HG03139 (cell line): ENCODE measurements around the gene TULP4.
"Not testable (repeated sequence)": the region's sequence is repeated elsewhere in the genome, so short reads cannot be mapped to it uniquely, and the experiment has no call there.

Experiments
- ATAC-seq: cut with Tn5 transposase; IDR thresholded peaks from one replicate; pipeline ENCODE4 v1.9.1; 2021; ENCODE audit not compliant: unreplicated experiment

The TULP4 gene

DNA sequence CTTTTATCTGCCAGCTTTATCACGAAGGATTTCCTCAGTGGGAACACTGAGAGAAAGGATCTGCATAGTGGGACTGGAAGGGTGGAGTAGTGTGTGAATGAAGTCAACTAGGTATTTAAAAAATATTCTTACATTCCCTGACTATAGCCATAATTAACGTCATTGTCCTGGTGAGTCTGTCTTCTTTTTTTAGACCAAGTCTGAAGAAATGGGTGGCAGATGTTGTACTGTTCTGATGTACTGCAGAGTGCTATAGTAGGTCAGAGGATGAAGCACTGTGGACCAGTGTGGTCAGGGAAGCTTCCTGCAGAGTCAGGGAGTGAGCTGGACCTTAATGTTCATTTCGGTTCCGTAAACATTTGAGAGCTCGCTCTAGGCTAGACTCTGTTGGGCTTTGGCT, 11.9 kb downstream of the TULP4 start:
- no peak for ATAC-seq

GRCh38 chr6:158327211-158327610, 14.9 kb downstream of the TULP4 start:
- no peak for ATAC-seq

- ATAC-seq = no peak
Observed at GRCh38 chr6:158328952-158329351, 16.7 kb downstream of the TULP4 start.

DNA sequence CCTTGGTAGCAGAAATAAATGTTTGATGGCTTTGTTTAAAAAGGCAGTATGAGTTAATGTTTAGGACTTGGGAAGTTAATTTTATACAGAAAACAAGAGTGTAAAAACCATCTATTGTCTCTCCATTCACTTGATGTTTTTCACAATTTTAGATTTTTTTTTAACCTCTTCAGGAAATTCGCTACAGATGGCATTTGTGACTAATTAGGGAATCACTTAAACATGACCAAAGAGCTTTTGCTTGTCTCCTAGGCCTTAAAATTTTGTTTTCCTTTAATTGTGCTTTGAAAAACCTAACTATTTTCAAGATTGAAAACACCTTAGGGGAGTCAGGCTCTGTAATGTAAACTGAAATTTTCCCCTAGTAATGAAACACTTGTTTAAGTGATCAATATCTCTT, 17.3 kb downstream of the TULP4 start:
- no peak for ATAC-seq

- no peak for ATAC-seq
Observed at GRCh38 chr6:158330016-158330415, 17.8 kb downstream of the TULP4 start.

DNA sequence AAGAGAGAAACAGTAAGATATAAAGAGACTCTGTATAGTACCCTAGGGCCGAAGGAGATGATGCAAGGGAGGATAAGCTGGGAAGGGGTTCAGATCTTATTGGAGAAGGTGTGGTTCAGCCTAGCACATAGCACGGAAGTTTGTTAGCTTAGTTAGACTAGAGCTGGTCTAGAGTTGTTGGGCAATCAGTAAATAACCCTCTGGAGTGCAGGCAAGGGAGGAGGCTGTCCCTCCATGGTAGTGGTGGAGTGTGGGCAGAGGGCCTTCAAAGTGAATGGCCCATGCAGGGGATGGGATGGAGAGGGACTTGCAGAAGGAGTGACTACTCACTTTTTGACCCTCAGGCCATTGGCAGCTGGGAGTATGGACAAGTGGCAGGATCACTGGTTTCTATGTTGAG, 20.0 kb downstream of the TULP4 start:
- ATAC-seq = no peak

GRCh38 chr6:158333094-158333493, 20.8 kb downstream of the TULP4 start:
- no peak for ATAC-seq

DNA sequence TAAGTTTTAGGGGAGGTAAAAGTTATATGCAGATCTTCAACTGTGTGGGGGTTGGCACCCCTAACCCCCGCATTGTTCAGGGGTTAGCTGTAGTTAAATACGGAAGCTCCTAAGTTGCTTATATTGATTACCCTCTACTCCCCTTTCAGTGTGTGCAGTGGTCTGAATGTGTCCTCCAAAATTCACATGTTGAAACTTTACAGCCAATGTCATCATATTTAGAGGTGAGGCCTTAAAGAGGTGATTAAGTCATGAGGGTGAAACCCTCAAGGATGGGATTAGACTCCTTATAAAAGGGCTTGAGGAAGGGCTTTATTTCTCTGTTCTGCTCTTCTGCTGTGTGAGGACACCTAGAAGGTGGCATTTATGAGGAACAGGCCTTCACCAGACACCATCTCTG, 22.3 kb downstream of the TULP4 start:
- ATAC-seq = no peak

DNA sequence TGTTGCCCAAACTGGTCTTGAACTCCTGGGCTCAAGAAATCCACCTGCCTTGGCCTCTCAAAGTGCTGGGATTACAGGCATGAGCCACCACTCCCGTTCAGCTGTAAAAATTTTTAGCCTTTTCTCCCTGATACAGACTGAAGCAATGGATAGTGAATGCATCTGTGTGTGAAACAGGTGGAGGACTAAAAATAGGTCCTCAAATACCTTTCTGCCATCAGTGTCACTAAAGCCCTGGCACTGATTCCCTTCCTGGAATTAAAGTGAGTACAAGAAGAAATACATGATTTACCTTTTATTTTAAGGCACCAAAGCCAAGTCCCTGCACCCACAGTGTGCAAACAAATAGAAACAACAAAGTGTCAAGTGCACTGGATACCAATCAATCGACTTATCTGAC, 25.1 kb downstream of the TULP4 start:
- no peak for ATAC-seq

DNA sequence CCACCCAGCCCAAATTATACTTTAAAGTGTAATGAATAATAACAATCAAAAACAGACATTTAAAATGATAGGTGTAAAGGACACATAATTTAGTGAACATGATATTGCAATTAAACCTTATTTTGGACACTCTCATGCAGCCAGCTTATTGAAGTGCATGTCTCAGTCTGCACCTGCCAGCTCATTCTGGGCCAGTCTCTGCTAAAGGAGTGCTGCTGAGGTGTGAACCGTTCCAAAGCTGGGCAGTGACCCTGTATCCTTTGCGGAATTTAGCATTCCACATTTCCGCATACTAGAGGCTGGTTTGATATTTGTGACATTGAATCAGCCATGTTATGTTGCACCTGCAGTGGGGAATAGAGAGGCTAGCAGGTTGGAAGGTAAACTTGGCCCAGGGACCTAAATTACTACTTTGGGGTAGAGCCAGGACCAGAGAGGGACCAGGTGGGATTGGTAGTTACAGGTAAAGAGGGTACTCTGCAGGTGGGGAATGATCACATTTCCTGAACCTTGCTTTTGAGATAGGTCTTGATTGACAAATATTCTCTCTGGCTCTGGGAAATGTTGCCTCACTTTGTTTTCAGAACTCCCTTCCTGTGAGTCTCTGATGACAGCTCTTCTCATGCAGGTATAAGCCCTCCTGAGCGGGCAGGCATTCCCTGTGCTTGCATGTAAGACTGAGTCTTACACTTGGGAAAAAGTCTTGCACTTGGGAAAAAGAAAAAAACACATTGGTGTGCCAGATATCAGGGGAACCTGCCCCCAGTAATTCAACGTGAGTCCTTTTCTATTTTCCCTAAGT, 26.2 kb downstream of the TULP4 start:
- no peak for ATAC-seq

- ATAC-seq = not testable (repeated sequence)
Observed at GRCh38 chr6:158339197-158339596, 26.9 kb downstream of the TULP4 start.

- ATAC-seq = no peak
Observed at GRCh38 chr6:158340252-158340651, 28.0 kb downstream of the TULP4 start.

DNA sequence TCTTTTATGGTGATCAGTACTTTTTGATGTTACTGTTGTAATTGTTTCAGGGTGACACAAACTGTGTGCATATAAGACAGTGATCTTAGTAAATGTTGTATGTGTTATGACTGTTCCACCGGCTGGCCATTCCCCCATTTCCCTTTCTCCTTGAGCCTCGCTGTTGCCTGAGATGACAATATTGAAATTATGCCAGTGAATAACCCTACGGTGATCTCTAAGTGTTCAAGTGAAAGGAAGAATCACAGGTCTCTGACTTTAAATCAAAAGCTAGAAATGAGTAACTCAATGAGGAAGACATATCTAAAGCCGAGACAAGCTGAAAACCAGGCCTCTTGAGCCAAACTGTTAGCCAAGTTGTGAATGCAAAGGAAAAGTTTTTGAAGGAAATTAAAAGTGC, 32.3 kb downstream of the TULP4 start:
- ATAC-seq = no peak

DNA sequence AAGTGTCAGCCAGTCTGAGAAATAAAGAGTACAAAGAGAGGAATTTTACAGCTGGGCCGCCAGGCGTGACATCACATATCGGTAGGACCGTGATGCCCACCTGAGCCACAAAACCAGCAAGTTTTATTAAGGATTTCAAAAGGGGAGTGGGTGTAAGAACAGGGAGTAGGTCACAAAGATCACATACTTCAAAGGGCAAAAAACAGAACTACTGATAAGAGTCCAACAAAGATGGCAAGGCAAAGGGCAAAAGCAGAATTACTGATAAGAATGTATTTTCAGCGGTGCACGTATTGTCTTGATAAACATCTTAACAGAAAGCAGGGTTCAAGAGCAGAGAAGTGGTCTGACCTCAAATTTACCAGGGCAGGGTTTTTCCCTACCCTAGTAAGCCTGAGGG, 33.2 kb downstream of the TULP4 start:
- not testable (repeated sequence) for ATAC-seq

GRCh38 chr6:158347335-158347734, 35.1 kb downstream of the TULP4 start:
- ATAC-seq = no peak

DNA sequence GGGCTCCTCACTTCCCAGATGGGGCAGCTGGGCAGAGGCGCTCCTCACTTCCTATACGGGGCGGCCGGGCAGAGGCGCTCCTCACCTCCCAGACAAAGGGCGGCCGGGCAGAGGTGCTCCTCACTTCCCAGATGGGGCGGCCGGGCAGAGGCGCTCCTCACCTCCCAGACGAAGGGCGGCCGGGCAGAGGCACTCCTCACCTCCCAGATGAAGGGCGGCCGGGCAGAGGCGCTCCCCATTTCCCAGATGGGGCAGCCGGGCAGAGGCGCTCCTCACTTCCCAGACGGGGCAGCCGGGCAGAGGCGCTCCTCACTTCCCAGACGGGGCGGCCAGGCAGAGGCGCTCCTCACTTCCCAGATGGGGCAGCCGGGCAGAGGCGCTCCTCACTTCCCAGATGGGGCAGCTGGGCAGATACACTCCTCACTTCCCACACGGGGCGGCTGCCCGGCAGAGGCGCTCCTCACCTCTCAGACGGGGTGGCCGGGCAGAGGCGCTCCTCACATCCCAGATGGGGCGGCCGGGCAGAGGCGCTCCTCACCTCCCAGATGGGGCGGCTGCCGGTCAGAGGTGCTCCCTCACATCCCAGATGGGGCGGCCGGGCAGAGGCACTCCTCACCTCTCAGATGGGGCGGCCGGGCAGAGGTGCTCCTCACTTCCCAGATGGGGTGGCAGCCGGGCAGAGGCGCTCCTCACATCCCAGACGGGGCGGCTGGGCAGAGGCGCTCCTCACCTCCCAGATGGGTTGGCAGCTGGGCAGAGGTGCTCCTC, 36.7 kb downstream of the TULP4 start:
- not testable (repeated sequence) for ATAC-seq

- not testable (repeated sequence) for ATAC-seq
Observed at GRCh38 chr6:158349505-158350275, 37.4 kb downstream of the TULP4 start.

- not testable (repeated sequence) for ATAC-seq
Observed at GRCh38 chr6:158350731-158351130, 38.5 kb downstream of the TULP4 start.

DNA sequence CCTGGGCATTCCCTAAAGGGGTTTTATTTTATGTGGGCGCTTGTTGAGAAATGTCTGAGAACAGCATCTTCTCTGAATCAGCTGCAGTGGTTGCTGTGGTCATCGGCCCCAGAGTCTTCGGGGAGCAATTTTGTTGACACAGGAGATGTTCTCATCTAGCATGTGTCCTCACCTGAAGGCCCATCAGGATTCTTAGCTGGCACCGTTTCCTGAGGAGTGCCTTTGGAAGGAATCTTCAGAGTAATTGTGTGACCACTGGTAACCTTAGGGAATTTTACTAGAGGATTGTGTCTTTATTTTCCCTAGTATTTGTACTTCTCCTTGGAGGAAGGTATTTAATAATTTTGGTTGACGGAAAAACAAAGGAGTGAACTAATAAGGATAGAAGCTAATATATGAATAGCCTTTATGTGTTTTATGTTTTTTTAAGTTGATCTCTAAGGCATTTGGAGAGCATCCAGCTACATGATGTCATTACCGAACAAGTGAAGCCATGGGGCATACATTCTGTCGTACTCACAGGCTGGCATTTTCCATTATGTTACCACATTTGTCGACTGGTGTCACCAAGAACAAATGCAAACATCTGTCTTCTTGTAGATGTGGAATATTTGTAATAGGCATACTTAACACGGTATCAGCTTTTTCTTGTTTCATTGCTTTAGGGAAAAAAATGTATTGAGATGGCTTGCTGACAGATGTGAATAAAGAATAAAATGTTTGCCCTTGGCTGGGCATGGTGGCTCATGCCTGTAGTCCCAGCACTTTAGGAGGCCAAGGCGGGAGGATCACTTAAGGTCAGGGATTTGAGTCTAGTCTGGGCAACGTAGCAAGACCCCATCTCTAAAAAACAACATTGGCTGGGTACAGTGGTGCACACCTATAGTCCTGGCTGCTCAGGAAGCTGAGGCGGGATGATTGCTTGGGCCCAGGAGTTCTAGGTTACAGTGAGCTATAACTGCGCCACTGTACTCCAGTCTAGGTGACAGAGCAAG, 41.9 kb downstream of the TULP4 start:
- ATAC-seq = no peak
